Stimulated activated effector memory CD8-positive, alpha-beta T cell treated with anti-CD3 and anti-CD28 coated beads, Interleukin-12 subunit alpha, Interleukin-12 subunit beta, amount 100 ng/mL, for 72 hours (primary cell): ENCODE data around the gene SLFN12.
"Not testable (repeated sequence)": the region's sequence is repeated elsewhere in the genome, so short reads cannot be mapped to it uniquely, and the experiment has no call there.

Source experiments
- ATAC-seq: fragments of 150-1000 bp; cut with Tn5 transposase; 2 replicates; pipeline ENCODE4 v1.10.0; 2021
- DNase-seq, 2 donors: peaks; one replicate each; pipeline ENCODE4 v3.0.0; 2021 to 2022; ENCODE audit warnings: low spot score in 2 of 2
- H3K27ac Mint-ChIP-seq: one replicate; pipeline ENCODE4 v1.8.0; 2022; ENCODE audit warnings: mild to moderate bottlenecking, mixed read lengths
- H3K36me3 Mint-ChIP-seq: one replicate; pipeline ENCODE4 v1.8.0; 2022; ENCODE audit warnings: mild to moderate bottlenecking, mixed read lengths
- H3K4me1 Mint-ChIP-seq: one replicate; pipeline ENCODE4 v1.8.0; 2022; ENCODE audit warnings: mixed read lengths
- H3K4me3 Mint-ChIP-seq: one replicate; pipeline ENCODE4 v1.8.0; 2022; ENCODE audit warnings: mild to moderate bottlenecking, mixed read lengths
- H3K9me3 Mint-ChIP-seq: one replicate; pipeline ENCODE4 v1.8.0; 2022; ENCODE audit warnings: mixed read lengths

SLFN12 gene

GRCh38 chr17:35432176-35433074 is at the start of gene SLFN12:
Gene SLFN12 (minus strand): TSS chr17:35432500. CDS start chr17:35423028, 9,472 bp downstream.
- Mint-ChIP-seq H3K4me3 (peak within 1 kb of the TSS; percentile 87), H3K27ac (peak within 1 kb of the TSS; percentile 92), H3K36me3 (peaks cover 6% of the 10 kb centered on the region), H3K9me3 (no peaks in the 10 kb centered on the region), H3K4me1 (peaks cover 59% of the 10 kb centered on the region)
- DNase-seq (peak; percentile 11 to 73), ATAC-seq (peak; percentile 87)

GRCh38 chr17:35479271-35479670 is 47.0 kb upstream of the SLFN12 start:
- no peak overlapping the region for H3K27ac Mint-ChIP-seq
- ATAC-seq (no peak), DNase-seq (no peak)
- no peaks in the 10 kb centered on the region for H3K9me3 Mint-ChIP-seq
- no peak overlapping the region for H3K4me3 Mint-ChIP-seq
- peaks cover 64% of the 10 kb centered on the region for H3K4me1 Mint-ChIP-seq
- peaks cover 85% of the 10 kb centered on the region for H3K36me3 Mint-ChIP-seq

DNA sequence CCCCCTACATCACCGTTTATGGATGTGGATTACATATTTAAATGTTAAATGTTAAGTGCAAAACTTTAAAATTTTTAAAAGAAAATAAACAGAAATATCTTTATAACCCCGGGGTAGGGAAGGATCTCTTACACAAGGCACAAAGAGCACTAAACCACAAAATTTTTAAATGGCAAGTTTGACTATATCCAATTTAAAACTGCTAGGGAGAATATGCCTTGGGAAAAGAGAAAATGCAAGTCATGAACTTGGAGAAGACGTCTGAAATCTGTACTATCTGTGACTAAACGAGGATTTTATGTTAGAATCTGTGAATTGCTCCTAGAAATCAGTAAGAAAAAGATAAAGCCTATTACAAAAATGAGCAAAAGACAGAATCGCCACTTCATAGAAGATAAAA is 44.9 kb upstream of the SLFN12 start:
- peaks cover 53% of the 10 kb centered on the region for H3K4me1 Mint-ChIP-seq
- no peak overlapping the region for H3K27ac Mint-ChIP-seq
- H3K36me3 Mint-ChIP-seq = peaks cover 94% of the 10 kb centered on the region
- DNase-seq (no peak), ATAC-seq (no peak)
- no peak overlapping the region for H3K4me3 Mint-ChIP-seq
- peaks cover under 1% of the 10 kb centered on the region for H3K9me3 Mint-ChIP-seq

GRCh38 chr17:35476283-35476820 is 44.1 kb upstream of the SLFN12 start:
- no peak for ATAC-seq

GRCh38 chr17:35468475-35468874 is 36.2 kb upstream of the SLFN12 start:
- ATAC-seq (no peak), DNase-seq (no peak)
- Mint-ChIP-seq H3K4me3 (no peak overlapping the region), H3K36me3 (peaks cover 37% of the 10 kb centered on the region), H3K27ac (peak overlapping the region; percentile 88), H3K9me3 (peaks cover 10% of the 10 kb centered on the region), H3K4me1 (peaks cover 38% of the 10 kb centered on the region)

More at GRCh38 chr17:35476283-35476820, 44.1 kb upstream of the SLFN12 start:
- Mint-ChIP-seq H3K4me1 (peaks cover 49% of the 10 kb centered on the region), H3K36me3 (peaks cover 92% of the 10 kb centered on the region), H3K27ac (peak overlapping the region; percentile 69), H3K4me3 (no peak overlapping the region), H3K9me3 (peaks cover 6% of the 10 kb centered on the region)
- no peak for DNase-seq

GRCh38 chr17:35467824-35468223 is 35.5 kb upstream of the SLFN12 start:
- ATAC-seq (peak; percentile 77), DNase-seq (no peak)
- peaks cover 37% of the 10 kb centered on the region for H3K36me3 Mint-ChIP-seq

DNA sequence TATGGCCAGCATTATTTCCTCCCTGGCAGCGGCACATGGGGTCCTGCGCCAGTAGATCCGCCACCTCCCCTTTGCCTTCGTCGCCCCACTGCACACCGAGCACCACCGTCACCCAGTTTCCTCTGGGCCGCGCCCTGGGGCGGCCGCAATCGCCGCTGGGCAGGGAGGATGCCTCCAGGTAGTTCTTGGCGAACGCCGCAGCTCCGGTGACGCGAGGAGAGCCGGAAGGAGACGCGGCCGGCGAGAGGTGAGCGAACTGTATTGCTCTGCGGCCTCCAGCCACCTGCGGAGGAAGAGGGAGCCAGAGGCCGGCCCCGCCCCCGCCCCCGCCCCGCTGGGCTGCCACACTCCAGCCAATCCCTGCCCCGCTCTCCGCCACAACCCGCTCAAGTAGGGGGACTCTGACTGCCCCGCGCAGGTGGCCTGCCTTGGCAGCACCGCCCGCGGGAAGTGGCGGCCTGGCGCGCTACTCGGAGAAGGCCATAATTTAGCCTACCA is 28.1 kb upstream of the SLFN12 start:
- H3K36me3 Mint-ChIP-seq = peaks cover 28% of the 10 kb centered on the region
- H3K4me1 Mint-ChIP-seq = peaks cover 28% of the 10 kb centered on the region
- peak overlapping the region; percentile 65 for H3K4me3 Mint-ChIP-seq
- DNase-seq = peak; percentile 26 to 81
- H3K27ac Mint-ChIP-seq = peak overlapping the region; percentile 54
- peak; percentile 93 for ATAC-seq
- H3K9me3 Mint-ChIP-seq = peaks cover 6% of the 10 kb centered on the region

More at GRCh38 chr17:35467824-35468223, 35.5 kb upstream of the SLFN12 start:
- peak overlapping the region; percentile 8 for H3K4me3 Mint-ChIP-seq
- H3K27ac Mint-ChIP-seq = peak overlapping the region; percentile 88
- peaks cover 10% of the 10 kb centered on the region for H3K9me3 Mint-ChIP-seq
- peaks cover 38% of the 10 kb centered on the region for H3K4me1 Mint-ChIP-seq

DNA sequence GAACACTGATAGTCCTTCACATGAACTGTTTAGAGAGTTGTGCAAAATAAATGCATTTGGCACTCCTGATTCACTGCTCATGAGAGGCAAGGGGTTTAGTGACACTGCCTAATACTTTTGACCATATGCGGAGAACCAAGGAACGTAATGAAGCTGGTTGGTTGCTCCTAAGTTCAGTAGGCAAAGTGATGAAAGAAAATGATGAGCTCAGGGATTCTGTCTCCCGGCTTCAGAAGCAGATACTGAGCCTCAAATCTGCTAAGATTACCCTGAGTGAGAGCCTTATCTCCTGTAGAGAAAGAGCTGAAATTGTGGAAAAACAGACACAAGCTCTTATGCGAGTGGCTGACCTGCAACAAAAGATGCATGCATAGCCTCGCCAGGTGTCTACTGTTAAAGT is 21.7 kb upstream of the SLFN12 start:
- not testable (repeated sequence) for H3K9me3 Mint-ChIP-seq, ATAC-seq, H3K4me3 Mint-ChIP-seq, DNase-seq, H3K36me3 Mint-ChIP-seq, H3K27ac Mint-ChIP-seq
- H3K4me1 Mint-ChIP-seq = peaks cover 12% of the 10 kb centered on the region

- no peak for ATAC-seq
- H3K9me3 Mint-ChIP-seq = peaks cover 3% of the 10 kb centered on the region
- no peak for DNase-seq
- H3K36me3 Mint-ChIP-seq = peaks cover 11% of the 10 kb centered on the region
- no peak overlapping the region for H3K27ac Mint-ChIP-seq
- H3K4me1 Mint-ChIP-seq = peaks cover 19% of the 10 kb centered on the region
- no peak overlapping the region for H3K4me3 Mint-ChIP-seq
Observed at GRCh38 chr17:35453171-35453570, 20.9 kb upstream of the SLFN12 start.

GRCh38 chr17:35449371-35449931 is 17.2 kb upstream of the SLFN12 start:
- ATAC-seq (no peak), DNase-seq (no peak)
- no peaks in the 10 kb centered on the region for H3K9me3 Mint-ChIP-seq
- peak overlapping the region; percentile 58 for H3K27ac Mint-ChIP-seq
- peak overlapping the region; percentile 69 for H3K4me3 Mint-ChIP-seq
- H3K36me3 Mint-ChIP-seq = peaks cover 14% of the 10 kb centered on the region
- H3K4me1 Mint-ChIP-seq = peaks cover 17% of the 10 kb centered on the region

DNA sequence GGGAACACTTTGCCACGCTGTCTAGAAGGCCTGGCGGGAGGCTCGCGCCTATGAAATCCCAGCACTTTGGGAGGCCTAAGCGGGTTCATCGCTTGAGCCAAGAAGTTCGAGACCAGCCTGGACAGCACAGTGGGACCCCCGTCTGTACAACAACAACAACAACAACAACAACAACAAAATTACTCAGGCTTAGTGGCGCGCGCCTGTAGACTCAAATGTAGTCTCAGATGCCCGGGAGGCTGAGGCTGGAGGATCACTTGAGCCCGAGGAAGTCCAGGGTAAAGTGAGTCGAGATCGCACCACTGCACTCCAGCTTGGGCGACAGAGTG is 16.6 kb upstream of the SLFN12 start:
- peak overlapping the region; percentile 69 for H3K4me3 Mint-ChIP-seq
- no peaks in the 10 kb centered on the region for H3K9me3 Mint-ChIP-seq
- DNase-seq (no peak), ATAC-seq (no peak)
- H3K27ac Mint-ChIP-seq = peak overlapping the region; percentile 81
- peaks cover 19% of the 10 kb centered on the region for H3K36me3 Mint-ChIP-seq
- H3K4me1 Mint-ChIP-seq = peaks cover 17% of the 10 kb centered on the region

DNA sequence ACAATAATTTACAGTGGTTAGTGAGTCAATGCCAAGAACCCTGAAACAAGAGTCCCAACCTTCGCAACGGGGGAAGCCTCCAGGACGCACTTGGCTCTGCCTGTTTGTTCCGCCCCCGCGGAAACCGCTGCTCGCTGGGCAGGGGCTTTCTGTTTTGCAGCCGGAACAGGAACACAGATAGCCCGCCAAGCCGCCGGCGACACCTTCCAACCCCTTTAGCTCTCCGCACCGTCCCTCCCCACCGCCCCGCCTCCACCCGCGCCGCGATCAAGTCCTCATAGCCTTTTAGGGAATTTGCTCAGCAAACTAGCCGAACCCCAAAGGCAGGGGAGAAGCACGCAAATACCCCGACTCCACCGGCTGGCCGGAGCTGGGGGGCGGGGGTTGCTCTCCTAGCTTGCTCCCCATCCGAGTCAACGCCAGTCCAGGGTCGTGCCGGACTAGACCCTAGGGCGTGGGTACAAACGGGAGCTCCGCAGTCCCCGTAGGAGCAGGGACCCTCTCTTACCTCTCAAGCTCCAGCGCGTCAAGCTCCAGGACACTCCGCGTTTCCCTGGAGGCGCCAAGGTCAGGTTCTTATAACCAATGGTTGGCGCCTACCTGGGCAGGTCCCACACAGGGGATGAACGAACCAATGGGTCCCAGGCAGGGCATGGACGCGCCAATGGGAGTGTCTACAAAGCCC is 16.1 kb upstream of the SLFN12 start, which contains the start of gene SLFN13:
Gene SLFN13 (minus strand): TSS at position 553 of the 685 bp plus-strand sequence. CDS start 3,086 bp downstream, outside the sequence.
- peak; percentile 99 for ATAC-seq
- peak within 1 kb of the TSS; percentile 69 for H3K4me3 Mint-ChIP-seq
- peak within 1 kb of the TSS; percentile 81 for H3K27ac Mint-ChIP-seq
- peaks cover 17% of the 10 kb centered on the region for H3K4me1 Mint-ChIP-seq
- DNase-seq = peak; percentile 81 to 94
- H3K9me3 Mint-ChIP-seq = no peaks in the 10 kb centered on the region
- peaks cover 24% of the 10 kb centered on the region for H3K36me3 Mint-ChIP-seq

DNA sequence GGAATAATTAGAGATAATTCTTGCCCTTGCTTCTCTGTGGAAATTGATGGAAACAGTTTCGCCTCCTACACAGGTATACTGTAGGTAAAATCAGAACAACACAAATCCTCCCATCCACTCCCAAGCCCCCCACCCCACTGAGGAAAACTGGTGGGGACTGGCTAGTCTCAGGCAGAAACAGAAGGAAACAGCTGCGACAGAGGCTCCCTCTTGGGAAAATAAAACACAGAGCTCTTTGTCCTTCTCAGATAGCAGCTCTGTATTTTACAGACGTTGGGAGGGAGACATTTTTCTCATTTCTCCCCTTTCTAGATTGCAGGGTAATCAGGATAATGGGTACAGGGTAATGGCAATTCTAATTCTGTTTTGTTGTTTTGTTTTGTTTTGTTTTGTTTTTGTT is 15.2 kb upstream of the SLFN12 start:
- Mint-ChIP-seq H3K4me3 (peak overlapping the region; percentile 69), H3K9me3 (no peaks in the 10 kb centered on the region), H3K36me3 (peaks cover 24% of the 10 kb centered on the region), H3K27ac (peak overlapping the region; percentile 81), H3K4me1 (peaks cover 17% of the 10 kb centered on the region)
- ATAC-seq = no peak
- DNase-seq = no peak

DNA sequence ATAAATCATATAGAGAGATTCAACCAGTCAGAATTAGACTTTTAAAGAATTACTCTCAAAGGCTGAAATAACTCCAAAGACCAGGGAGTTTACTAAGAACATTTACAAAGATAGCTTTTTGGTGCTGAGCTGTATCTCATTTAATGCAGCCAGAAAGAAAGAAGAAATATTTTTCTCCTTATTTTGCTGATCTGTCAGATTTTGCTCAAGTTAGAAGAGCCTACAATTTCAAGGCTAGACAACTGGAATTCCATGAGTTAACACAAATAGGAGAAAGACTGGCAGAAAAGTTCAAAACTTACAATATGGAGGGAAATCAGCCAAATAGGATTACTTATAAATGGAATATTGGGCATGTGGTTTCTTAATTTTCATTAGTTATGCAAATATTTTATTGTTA is 6.1 kb upstream of the SLFN12 start:
- Mint-ChIP-seq H3K4me1 (peaks cover 10% of the 10 kb centered on the region), H3K4me3 (no peak overlapping the region), H3K36me3 (peaks cover 16% of the 10 kb centered on the region), H3K27ac (no peak overlapping the region), H3K9me3 (no peaks in the 10 kb centered on the region)
- ATAC-seq (no peak), DNase-seq (no peak)
